Peyer's patch (tissue), 4 donors: ENCODE results near the gene ZFPM1. TPM values are rescaled to one million over a fixed set of nuclear protein-coding genes. Genes with fewer than 3 reads are reported as not detected.

Source experiments
- DNase-seq, 3 donors: peaks; one replicate each; pipeline ENCODE4 v3.0.0-alpha.2; 2017 to 2019
- H3K27ac ChIP-seq, 4 donors: fragments of 200-600 bp; sonication (generic); one replicate each; pipeline ENCODE4 v1.5.1; 2016 to 2019
- H3K27me3 ChIP-seq, 2 donors: fragments of 200-600 bp; sonication (generic); one replicate each; pipeline ENCODE4 v1.5.1; 2019
- H3K36me3 ChIP-seq, 3 donors: fragments of 200-600 bp; sonication (generic); one replicate each; pipeline ENCODE4 v1.5.1; 2016 to 2019
- H3K4me1 ChIP-seq, 4 donors: fragments of 200-600 bp; sonication (generic); one replicate each; pipeline ENCODE4 v1.5.1; 2016 to 2019
- H3K4me3 ChIP-seq, 4 donors: fragments of 200-600 bp; sonication (generic); 1 replicate in 3 of 4; 2 replicates in 1 of 4; pipeline ENCODE4 v1.5.1; 2016 to 2019; ENCODE audit warnings: mild to moderate bottlenecking in 1 of 4
- H3K9me3 ChIP-seq, 4 donors: fragments of 200-600 bp; sonication (generic); one replicate each; pipeline ENCODE4 v1.5.1; 2016 to 2019; ENCODE audit warnings: mild to moderate bottlenecking in 1 of 4
- CTCF ChIP-seq, 6 experiments: fragments of 450-650 bp in 4 of 6; fragments of 200-600 bp in 2 of 6; sonication (generic) in 1 of 6; IDR thresholded peaks; one replicate each; pipeline ENCODE4 v1.5.1; 2017 to 2019; ENCODE audit warnings: antibody characterized with exemption in 6 of 6, mild to moderate bottlenecking in 3 of 6, moderate library complexity in 1 of 6
- POLR2A ChIP-seq, 2 donors: fragments of 450-650 bp; IDR thresholded peaks; one replicate each; pipeline ENCODE4 v1.5.1; 2017; ENCODE audit warnings: antibody characterized with exemption in 2 of 2, mild to moderate bottlenecking in 2 of 2, moderate library complexity in 2 of 2
- total RNA-seq, 4 donors: library from RNA; depleted of rRNA; stranded (reverse); fragments of >200 nt; gene quantifications; one replicate each; pipeline ENCODE4 v1.1.0, GENCODE V29; 2016

Gene ZFPM1
- total RNA-seq, 4 donors from 2014 or later, result 3.0 to 7.9 (median 4.9) TPM

GRCh38 chr16:88455610-88456355, 2.7 kb downstream of the ZFPM1 start:
- no peaks in the 10 kb centered on the region for H3K9me3 ChIP-seq
- H3K4me3 ChIP-seq, result peak overlapping the region; percentile 64 to 95 (median 72)
- no peak for TF ChIP-seq CTCF (IDR thresholded peaks at IDR 0.05)
- TF ChIP-seq POLR2A (IDR thresholded peaks at IDR 0.05), result no peak
- peak; percentile 67 to 79 (median 78) for DNase-seq
- peaks cover 0 to 31% (median 23%) of the 10 kb centered on the region in 4 donors for H3K4me1 ChIP-seq
- H3K36me3 ChIP-seq, result no peaks in the 10 kb centered on the region
- peak overlapping the region; percentile 66 to 92 (median 78) for H3K27ac ChIP-seq
- H3K27me3 ChIP-seq, result no peaks in the 10 kb centered on the region

- Histone ChIP-seq H3K9me3 (no peaks in the 10 kb centered on the region), H3K4me3 (peak overlapping the region; percentile 64 to 95 (median 72)), H3K27me3 (no peaks in the 10 kb centered on the region), H3K27ac (peak overlapping the region in 3 of 4 donors; percentile 78 to 92 (median 78)), H3K4me1 (peaks cover 0 to 37% (median 25%) of the 10 kb centered on the region in 4 donors), H3K36me3 (no peaks in the 10 kb centered on the region)
- TF ChIP-seq POLR2A (IDR thresholded peaks at IDR 0.05), result no peak
- TF ChIP-seq CTCF (IDR thresholded peaks at IDR 0.05), result no peak
- DNase-seq, result peak in 2 of 3 donors; percentile 51 to 62
These were observed 3.5 kb downstream of the ZFPM1 start for GRCh38 chr16:88456356-88457292.

GRCh38 chr16:88458039-88458772, 5.1 kb downstream of the ZFPM1 start:
- H3K4me1 ChIP-seq, result peaks cover 0 to 36% (median 29%) of the 10 kb centered on the region in 4 donors

GRCh38 chr16:88458773-88459235, 5.7 kb downstream of the ZFPM1 start:
- H3K4me1 ChIP-seq, result peaks cover 0 to 36% (median 29%) of the 10 kb centered on the region in 4 donors
- H3K4me3 ChIP-seq, result no peak overlapping the region
- no peaks in the 10 kb centered on the region for H3K36me3 ChIP-seq
- TF ChIP-seq POLR2A (IDR thresholded peaks at IDR 0.05) (no peak), CTCF (IDR thresholded peaks at IDR 0.05) (no peak)
- H3K27ac ChIP-seq, result no peak overlapping the region
- no peaks in the 10 kb centered on the region for H3K9me3 ChIP-seq
- H3K27me3 ChIP-seq, result no peaks in the 10 kb centered on the region
- DNase-seq, result no peak

More at GRCh38 chr16:88458039-88458772, 5.1 kb downstream of the ZFPM1 start:
- TF ChIP-seq POLR2A (IDR thresholded peaks at IDR 0.05) (no peak), CTCF (IDR thresholded peaks at IDR 0.05) (no peak)
- H3K9me3 ChIP-seq, result no peaks in the 10 kb centered on the region
- no peaks in the 10 kb centered on the region for H3K36me3 ChIP-seq
- H3K27ac ChIP-seq, result no peak overlapping the region
- H3K4me3 ChIP-seq, result no peak overlapping the region
- H3K27me3 ChIP-seq, result no peaks in the 10 kb centered on the region
- no peak for DNase-seq
